Measurements from ENCODE around the gene KBTBD6.
"Not testable (repeated sequence)": the region's sequence is repeated elsewhere in the genome, so short reads cannot be mapped to it uniquely, and the experiment has no call there.

KBTBD6 gene

GRCh38 chr13:41133951-41134350, 1.3 kb upstream of the KBTBD6 start:
- no peak for DNase-seq

DNA sequence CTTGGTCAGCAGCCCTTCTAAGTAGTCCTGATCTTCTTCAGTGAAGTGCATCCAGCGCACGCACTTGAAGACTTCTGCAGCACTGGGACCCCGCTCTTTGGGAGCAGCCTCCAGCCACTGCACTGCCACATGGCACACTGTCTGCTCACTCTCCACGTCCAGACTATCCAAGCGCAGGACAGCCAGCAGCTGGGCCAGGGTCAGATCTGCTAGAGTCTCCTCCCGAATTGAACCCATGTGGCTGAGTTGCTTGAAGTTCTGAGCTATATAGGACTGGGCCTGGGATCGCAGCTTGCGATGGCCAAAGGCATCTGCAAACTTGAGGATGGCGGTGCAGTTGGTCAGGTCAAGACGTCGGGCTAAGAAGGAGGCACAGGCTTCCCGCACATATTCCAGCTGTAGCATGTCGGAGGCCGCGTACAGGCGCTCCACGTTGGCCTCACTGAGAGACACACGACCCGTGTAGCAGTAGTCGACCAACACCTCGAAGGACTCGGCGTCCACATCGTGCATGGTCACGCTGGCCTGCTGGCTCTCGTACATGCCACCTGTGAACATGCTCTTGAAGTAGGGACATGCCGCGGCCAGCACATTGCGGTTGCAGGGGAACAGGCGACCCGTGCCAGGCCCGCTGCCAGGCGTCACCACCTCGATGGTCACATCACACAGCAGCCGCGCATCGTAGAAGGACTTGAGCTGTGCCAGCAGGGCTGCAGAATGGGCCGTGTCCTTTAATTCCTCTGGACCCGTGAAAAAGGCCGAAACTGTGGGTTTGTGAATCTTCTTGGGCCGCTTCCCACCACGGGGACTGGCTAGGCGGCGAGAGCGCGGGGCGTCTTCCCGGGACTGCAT, 716 bp downstream of the KBTBD6 start:
- DNase-seq = not testable (repeated sequence)

DNA sequence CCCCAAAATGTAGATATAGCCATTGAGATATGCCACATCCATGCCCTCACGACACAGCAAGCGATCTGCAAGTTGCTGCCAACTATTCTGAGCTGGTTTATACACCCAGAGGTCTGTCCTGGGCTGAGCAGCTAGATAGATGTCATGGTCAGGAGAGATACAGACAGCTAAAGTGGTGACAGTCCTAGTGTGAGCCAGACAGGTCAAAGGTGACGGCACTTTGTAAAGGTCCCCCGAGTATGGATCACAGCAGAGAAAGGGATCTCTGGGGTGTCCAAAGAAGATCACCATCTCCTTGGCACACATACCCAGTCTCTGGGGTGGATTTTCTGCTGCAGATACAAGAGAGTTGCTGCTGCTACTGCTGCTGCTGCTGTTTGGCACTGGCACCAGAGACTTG, 1.4 kb downstream of the KBTBD6 start:
- DNase-seq = not testable (repeated sequence)

DNA sequence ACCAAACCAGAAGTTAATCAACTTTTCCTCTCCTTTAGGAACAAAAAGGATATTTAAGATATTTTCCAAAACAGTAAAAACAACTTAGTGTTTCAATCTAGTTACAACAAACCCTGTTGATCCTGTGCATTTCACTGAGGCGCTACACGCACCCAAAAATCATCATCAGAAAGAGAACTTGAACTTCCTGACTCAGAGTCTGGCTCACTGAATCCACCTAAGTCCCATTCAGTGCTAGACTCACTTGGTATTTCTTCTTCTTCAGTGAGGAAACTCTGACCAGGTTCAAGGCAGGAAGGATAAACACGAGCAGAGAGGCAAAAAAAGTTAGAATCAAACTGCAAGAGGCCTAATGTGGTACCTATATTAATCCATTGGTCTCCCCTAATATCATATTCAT, 2.2 kb downstream of the KBTBD6 start:
- no peak for DNase-seq

GRCh38 chr13:41127701-41128100, 4.9 kb downstream of the KBTBD6 start:
- no peak for DNase-seq

GRCh38 chr13:41122838-41123237, 9.8 kb downstream of the KBTBD6 start:
- peak; percentile 27 for DNase-seq

DNA sequence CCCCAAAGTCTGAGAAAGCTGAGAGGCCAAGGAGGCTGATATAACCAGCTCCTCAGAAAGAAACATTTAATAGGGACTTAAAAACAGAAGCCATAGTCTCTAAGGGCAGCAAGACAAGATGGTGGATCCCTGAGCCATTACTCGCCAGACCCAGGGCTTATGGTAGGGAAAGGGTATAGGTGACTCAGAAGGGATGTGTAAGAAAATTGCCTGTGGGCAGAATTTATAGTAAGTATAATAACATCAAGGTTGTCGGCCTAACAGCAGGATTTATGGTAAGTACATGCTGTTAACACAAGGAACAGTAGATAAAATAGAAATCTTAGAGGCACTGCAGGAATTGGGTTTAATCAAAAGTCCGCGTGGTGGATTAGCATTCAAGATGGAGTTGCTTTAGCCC, 14.7 kb downstream of the KBTBD6 start:
- no peak for DNase-seq

DNA sequence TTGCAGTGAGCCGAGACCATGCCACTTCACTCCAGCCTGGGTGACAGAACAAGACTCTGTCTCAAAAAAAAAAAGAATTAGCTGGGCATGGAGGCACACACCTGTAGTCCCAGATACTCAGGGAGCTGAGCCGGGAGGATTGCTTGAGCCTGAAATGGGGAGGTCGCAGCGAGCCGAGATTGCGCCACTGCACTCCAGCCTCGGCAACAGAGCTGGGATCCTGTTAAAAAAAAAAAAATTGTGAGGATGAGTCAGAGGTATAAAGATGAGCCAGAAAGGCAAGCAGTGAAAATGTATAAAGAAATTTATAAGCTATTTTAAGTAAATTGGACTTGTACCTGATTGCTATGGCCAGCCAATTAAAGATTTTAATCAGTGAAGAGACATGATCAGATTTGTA, 21.1 kb downstream of the KBTBD6 start:
- no peak for DNase-seq

GRCh38 chr13:41107584-41108014, 25.0 kb downstream of the KBTBD6 start:
- no peak for DNase-seq

DNA sequence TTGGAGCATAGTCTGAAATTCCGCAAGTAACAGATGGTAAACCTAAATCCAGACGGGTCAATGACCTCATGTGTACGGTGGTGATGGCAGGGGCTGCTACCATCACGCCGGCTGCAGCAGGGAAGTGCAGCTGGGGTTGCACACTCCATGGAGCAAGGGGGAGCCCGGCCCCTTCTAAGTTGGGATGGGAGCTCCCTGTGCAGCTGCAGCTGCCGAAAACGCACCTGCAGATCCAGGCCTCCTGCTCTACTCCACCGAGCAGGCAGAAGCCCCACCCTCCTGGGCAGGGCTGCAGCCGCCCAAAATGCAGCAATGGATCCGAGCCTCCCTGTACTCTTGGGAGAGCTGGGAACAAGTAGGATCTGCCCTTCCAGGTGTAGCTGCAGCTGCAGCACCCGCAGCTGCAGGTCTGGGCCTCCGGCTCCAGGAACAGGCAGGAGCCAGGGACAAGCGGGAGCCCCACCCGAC, 25.5 kb downstream of the KBTBD6 start:
- no peak for DNase-seq

DNA sequence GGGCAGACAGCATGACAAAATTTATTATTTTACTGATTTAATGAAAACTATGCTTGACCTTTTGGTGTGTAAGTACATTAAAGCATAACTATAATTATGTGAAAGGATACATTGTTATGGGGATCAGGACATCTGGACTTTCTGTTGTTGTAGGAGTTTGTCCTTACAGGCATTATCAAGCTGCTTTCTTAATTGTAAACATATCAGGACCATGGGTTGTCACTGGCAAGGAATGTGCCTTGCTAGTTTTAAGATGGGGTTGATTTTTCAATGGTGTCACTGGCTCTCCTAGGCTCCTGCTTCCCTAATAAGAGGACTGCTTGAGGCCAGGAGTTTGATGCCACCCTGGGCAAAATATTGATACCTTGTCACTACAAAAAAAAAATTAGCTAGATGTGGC, 32.6 kb downstream of the KBTBD6 start:
- DNase-seq = no peak

GRCh38 chr13:41098761-41099160, 33.8 kb downstream of the KBTBD6 start:
- DNase-seq = no peak

DNA sequence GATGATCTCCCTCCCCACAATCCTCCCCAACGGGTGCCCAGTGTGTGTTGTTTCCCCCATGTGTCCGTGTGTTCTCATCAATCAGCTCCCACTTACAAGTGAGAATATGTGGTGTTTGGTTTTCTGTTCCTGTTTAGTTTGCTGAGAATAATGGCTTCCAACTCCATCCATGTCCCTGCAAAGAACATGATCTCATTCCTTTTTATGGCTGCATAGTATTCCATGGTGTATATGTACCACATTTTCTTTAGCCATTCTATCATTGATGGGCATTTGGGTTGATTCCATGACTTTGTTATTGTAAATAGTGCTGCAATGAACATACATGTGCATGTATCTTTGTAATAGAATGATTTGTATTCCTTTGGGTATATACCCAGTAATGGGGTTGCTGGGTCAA, 36.9 kb downstream of the KBTBD6 start:
- DNase-seq = not testable (repeated sequence)

DNA sequence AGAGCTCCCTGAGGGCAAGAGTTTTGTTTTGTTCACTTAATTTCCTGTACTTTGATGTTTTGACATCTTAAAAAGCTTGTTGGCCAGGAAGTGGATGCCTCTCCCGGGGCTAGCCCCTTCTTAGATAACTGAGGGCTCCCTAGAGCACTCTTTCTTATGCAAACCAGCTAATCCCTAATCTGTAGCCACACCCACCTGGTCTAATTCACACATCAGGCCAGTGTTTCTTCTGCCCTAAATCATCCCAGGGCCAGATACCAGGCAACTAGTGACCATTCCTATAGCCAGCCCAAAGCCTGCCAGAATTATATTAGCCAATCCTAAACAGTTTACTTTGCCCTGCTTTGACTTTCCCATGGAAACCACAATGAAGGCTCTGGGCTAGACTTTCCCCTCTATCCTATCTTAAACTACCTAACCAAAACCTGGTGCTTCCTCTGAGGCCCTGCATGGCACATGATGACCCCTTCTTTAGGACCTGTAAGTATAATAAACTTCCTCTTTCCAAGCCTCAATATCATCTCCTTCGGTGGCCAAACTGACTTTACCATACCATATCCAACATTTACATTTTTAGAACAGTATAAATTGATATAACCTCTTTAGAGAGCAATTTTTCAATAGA, 46.5 kb downstream of the KBTBD6 start:
- no peak for DNase-seq

DNA sequence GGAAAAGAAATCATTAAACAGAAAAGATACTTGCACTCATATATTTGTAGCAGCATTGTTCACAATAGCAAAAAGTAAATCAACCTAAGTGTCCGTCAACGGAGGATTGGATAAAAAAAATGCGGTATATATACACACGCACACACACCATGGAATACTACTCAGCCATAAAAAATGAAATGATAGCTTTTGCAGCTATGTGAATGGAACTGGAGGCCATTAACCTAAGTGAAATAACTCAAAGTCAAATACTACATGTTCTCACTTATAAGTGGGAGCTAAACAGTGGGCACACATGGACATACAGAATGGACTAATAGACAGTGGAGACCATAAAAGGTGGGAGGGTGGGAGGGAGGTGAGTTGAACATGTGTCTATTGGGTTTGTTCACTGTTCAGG, 52.9 kb downstream of the KBTBD6 start:
- no peak for DNase-seq

All from NCI-H748 treated with DMSO at 0.1 percent for 48 hours (cell line).